ENCODE data around the gene GJB5.

GJB5 gene

GRCh38 chr1:34796990-34797389, 42.1 kb downstream of the GJB5 start:
- no peak for DNase-seq

- no peak for DNase-seq
Observed at GRCh38 chr1:34800214-34800613, 45.4 kb downstream of the GJB5 start.

GRCh38 chr1:34803770-34804169, 48.9 kb downstream of the GJB5 start:
- no peak for DNase-seq

GRCh38 chr1:34806396-34806795, 51.5 kb downstream of the GJB5 start:
- DNase-seq = no peak

Data from stimulated activated CD4-positive, alpha-beta T cell treated with anti-CD3 and anti-CD28 coated beads, Interleukin-12 subunit alpha, Interleukin-12 subunit beta, amount 100 ng/mL, for 4 hours (primary cell).